HepG2 (cell line): ENCODE results near the gene TBC1D16. TPM values are rescaled to one million over a fixed set of nuclear protein-coding genes. Genes with fewer than 3 reads are reported as not detected.

Source experiments
- CENPT ChIP-seq: sonication (generic); formaldehyde crosslinking; IDR thresholded peaks from 2 replicates; pipeline ENCODE4 v1.8.0; 2022; ENCODE audit warnings: low read depth, mild to moderate bottlenecking, moderate library complexity, missing genetic modification reagents
- KLF12 ChIP-seq: sonication (generic); formaldehyde crosslinking; IDR thresholded peaks from 2 replicates; pipeline ENCODE4 v1.4.0; 2020; ENCODE audit warnings: missing genetic modification reagents, borderline replicate concordance
- MEF2D ChIP-seq: sonication (generic); formaldehyde crosslinking; IDR thresholded peaks from 2 replicates; pipeline ENCODE4 v1.5.1; 2020; ENCODE audit warnings: mild to moderate bottlenecking, missing genetic modification reagents
- MTF1 ChIP-seq: sonication (generic); formaldehyde crosslinking; IDR thresholded peaks from 2 replicates; pipeline ENCODE4 v1.5.0; 2020; ENCODE audit warnings: missing genetic modification reagents
- MXD1 ChIP-seq: sonication (generic); formaldehyde crosslinking; IDR thresholded peaks from 2 replicates; pipeline ENCODE4 v1.4.0; 2020; ENCODE audit warnings: mild to moderate bottlenecking, missing genetic modification reagents
- NBN ChIP-seq: fragments of 450-650 bp; conservative IDR thresholded peaks from 2 replicates; pipeline ENCODE4 v1.6.1; 2017
- NFAT5 ChIP-seq: sonication (generic); formaldehyde crosslinking; IDR thresholded peaks from 2 replicates; pipeline ENCODE4 v1.4.0; 2020; ENCODE audit warnings: missing genetic modification reagents
- NR2F1 ChIP-seq, 2 experiments: fragments of 450-650 bp in 1 of 2; formaldehyde crosslinking in 1 of 2; IDR thresholded peaks; 2 replicates each; pipeline versions ENCODE4 v1.5.0 to v1.6.1; 2016 to 2020; ENCODE audit warnings: mild to moderate bottlenecking in 1 of 2, missing compliant biosample characterization in 1 of 2, missing genetic modification reagents in 1 of 2, moderate library complexity in 1 of 2
- POGK ChIP-seq: sonication (generic); formaldehyde crosslinking; conservative IDR thresholded peaks from 2 replicates; pipeline ENCODE4 v1.8.0; 2022; ENCODE audit warnings: mild to moderate bottlenecking, moderate library complexity, missing genetic modification reagents
- POGZ ChIP-seq: sonication (generic); formaldehyde crosslinking; IDR thresholded peaks from 2 replicates; pipeline ENCODE4 v1.4.0; 2020; ENCODE audit warnings: mild to moderate bottlenecking, missing genetic modification reagents
- RARG ChIP-seq: sonication (generic); formaldehyde crosslinking; IDR thresholded peaks from 2 replicates; pipeline ENCODE4 v1.4.0; 2020; ENCODE audit warnings: low read depth, mild to moderate bottlenecking, missing genetic modification reagents
- RELA ChIP-seq: sonication (generic); formaldehyde crosslinking; IDR thresholded peaks from 2 replicates; pipeline ENCODE4 v1.4.0; 2020; ENCODE audit warnings: missing genetic modification reagents
- ZBTB8A ChIP-seq: sonication (generic); formaldehyde crosslinking; IDR thresholded peaks from 2 replicates; pipeline ENCODE4 v1.4.0; 2020; ENCODE audit warnings: mild to moderate bottlenecking, low read depth, missing genetic modification reagents, borderline replicate concordance
- ZXDC ChIP-seq: sonication (generic); formaldehyde crosslinking; IDR thresholded peaks from 2 replicates; pipeline ENCODE4 v1.5.0; 2020; ENCODE audit warnings: mild to moderate bottlenecking, missing genetic modification reagents
- polyA plus RNA-seq, 8 experiments: library from polyadenylated mRNA; depleted of rRNA in 3 of 8; stranded (reverse) in 7 of 8; unstranded in 1 of 8; fragments of >200 nt; fragmentation: Illumina TruSeq in 4 of 8; extraction: Trizol in 4 of 8; gene quantifications; 2 replicates each; pipeline versions ENCODE4 v1.2.1 to v1.2.3, GENCODE V29; 2011 to 2016; ENCODE audit warnings: low read depth in 4 of 8, missing spikeins in 1 of 8, mixed read lengths in 1 of 8; ENCODE audit not compliant: insufficient read depth in 1 of 8
- total RNA-seq, 5 experiments: library from RNA; depleted of rRNA; stranded (reverse); fragments of >200 nt; fragmentation: Illumina TruSeq; extraction: Trizol; gene quantifications; 2 replicates each; pipeline ENCODE4 v1.2.3, GENCODE V29; 2016; ENCODE audit warnings: low read depth in 1 of 5
- TF ChIP-seq, protein P1 (sequence below), 2 experiments: fragments of 450-650 bp in 1 of 2; sonication (generic) in 1 of 2; formaldehyde crosslinking; IDR thresholded peaks; 2 replicates each; pipeline versions ENCODE4 v1.5.0 to v1.8.0; 2020 to 2022; ENCODE audit warnings: mild to moderate bottlenecking in 1 of 2, missing genetic modification reagents in 1 of 2

Gene TBC1D16
- total and polyA plus RNA-seq, 2 of the 13 experiments (the other 11 are each of a cell fraction or from before 2014, with no cell fraction given), result 14.9 to 24.9 TPM

GRCh38 chr17:79991924-79992648 is 43.6 kb downstream of the TBC1D16 start (continued):
- 0 out of 2 replicates have a peak, but pooled peaks have one; percentile 63 for TF ChIP-seq ZBTB8A (CRISPR knock-in tag)
- TF ChIP-seq MTF1 (CRISPR knock-in tag), result no peak; the same call in 1 of the 2 replicates
- TF ChIP-seq RELA (CRISPR knock-in tag), result no peak
- peak; percentile 31; the same call in 1 of the 2 replicates for TF ChIP-seq ZXDC (CRISPR knock-in tag)
- TF ChIP-seq NBN, result no peak
- peak; percentile 94 for TF ChIP-seq MEF2D (CRISPR knock-in tag)
- 0 out of 2 replicates have a peak, but pooled peaks have one; percentile 66 for TF ChIP-seq KLF12 (CRISPR knock-in tag)
- TF ChIP-seq CENPT (CRISPR knock-in tag), result no peak
- TF ChIP-seq NFAT5, result 0 out of 2 replicates have a peak, but pooled peaks have one; percentile 38
- no peak for TF ChIP-seq RARG
- TF ChIP-seq, protein P1, sequence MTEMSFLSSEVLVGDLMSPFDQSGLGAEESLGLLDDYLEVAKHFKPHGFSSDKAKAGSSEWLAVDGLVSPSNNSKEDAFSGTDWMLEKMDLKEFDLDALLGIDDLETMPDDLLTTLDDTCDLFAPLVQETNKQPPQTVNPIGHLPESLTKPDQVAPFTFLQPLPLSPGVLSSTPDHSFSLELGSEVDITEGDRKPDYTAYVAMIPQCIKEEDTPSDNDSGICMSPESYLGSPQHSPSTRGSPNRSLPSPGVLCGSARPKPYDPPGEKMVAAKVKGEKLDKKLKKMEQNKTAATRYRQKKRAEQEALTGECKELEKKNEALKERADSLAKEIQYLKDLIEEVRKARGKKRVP (CRISPR knock-in tag; IDR thresholded peaks at IDR 0.05), result peak in 1 of 2 experiments; percentile 84; a peak in 2 of 4 replicates
- TF ChIP-seq NR2F1 (CRISPR knock-in tag; IDR thresholded peaks at IDR 0.05), result peak; percentile 19 to 52; a peak in 2 of 4 replicates
- TF ChIP-seq POGZ, result 0 out of 2 replicates have a peak, but pooled peaks have one; percentile 28
- peak; percentile 66 for TF ChIP-seq MXD1 (CRISPR knock-in tag)
- TF ChIP-seq POGK (CRISPR knock-in tag), result no peak
